Endothelial cell of umbilical vein (primary cell): Measurements from ENCODE around the gene SDHA. TPM values are rescaled to one million over a fixed set of nuclear protein-coding genes. Genes with fewer than 3 reads are reported as not detected.

Experiments
- BruUV-seq: library from RNA; stranded (reverse); fragments of 400-500 nt; replicated peaks from 2 replicates; lab custom pipeline; 2021; lab: Mats Ljungman, UMichigan
- CTCF ChIA-PET: fragments of 300-600, 350-600 bp; sonication (Branson Sonifier 250); formaldehyde crosslinking; loops from one replicate; lab custom pipeline; 2021; ENCODE audit warnings: antibody characterized with exemption, inconsistent platforms; lab: Charles Lee
- POLR2A ChIA-PET: fragments of 300-600, 350-600 bp; sonication (Branson Sonifier 250); formaldehyde crosslinking; loops from one replicate; lab custom pipeline; 2021; ENCODE audit warnings: antibody characterized with exemption, inconsistent platforms; lab: Charles Lee
- DNase-seq: peaks from one replicate; pipeline ENCODE4 v3.0.0-alpha.2; 2011; ENCODE audit warnings: low read depth, low spot score
- FAIRE-seq: peaks from 2 replicates; lab custom pipeline; 2011; peaks lifted over from hg19 to GRCh38; lab: Jason Lieb, UNC
- H2AFZ ChIP-seq: 2 replicates; pipeline ENCODE4 v1.6.0; 2012; ENCODE audit warnings: low read depth, low read length, control low read depth, inconsistent platforms
- H3K27ac ChIP-seq: 2 replicates; pipeline ENCODE4 v1.5.1; 2011; ENCODE audit warnings: low read depth, mild to moderate bottlenecking, control low read depth, low read length, moderate library complexity; ENCODE audit not compliant: insufficient read depth
- H3K27me3 ChIP-seq, 2 experiments: 2 replicates each; pipeline versions ENCODE4 v1.6.0 to v1.6.1; 2011; ENCODE audit warnings: low read length in 2 of 2, mixed read lengths in 1 of 2; ENCODE audit not compliant: control insufficient read depth in 2 of 2, insufficient read depth in 2 of 2
- H3K36me3 ChIP-seq, 2 experiments: 2 replicates in 1 of 2; 3 replicates in 1 of 2; pipeline ENCODE4 v1.5.1; 2011; ENCODE audit warnings: low read length in 2 of 2, mild to moderate bottlenecking in 1 of 2, moderate library complexity in 1 of 2; ENCODE audit not compliant: control insufficient read depth in 2 of 2, insufficient read depth in 2 of 2; ENCODE audit errors: extremely low read depth in 1 of 2
- H3K4me1 ChIP-seq: 3 replicates; pipeline ENCODE4 v1.5.1; 2011; ENCODE audit warnings: mild to moderate bottlenecking, low read length; ENCODE audit not compliant: control insufficient read depth, insufficient read depth; ENCODE audit errors: extremely low read depth
- H3K4me2 ChIP-seq: 2 replicates; pipeline ENCODE4 v1.6.1; 2011; ENCODE audit warnings: low read length, control low read depth, mixed read lengths; ENCODE audit not compliant: insufficient read depth
- H3K4me3 ChIP-seq, 3 experiments: fragments of 200-600 bp in 1 of 3; sonication (generic), shearing (Covaris generic) in 1 of 3; replicated peaks in 1 of 3; 2 replicates each; pipeline ENCODE4 v1.5.1; 2011 to 2016; ENCODE audit warnings: control low read depth in 3 of 3, low read length in 3 of 3, mild to moderate bottlenecking in 2 of 3, inconsistent platforms in 1 of 3, low read depth in 1 of 3, moderate library complexity in 1 of 3; ENCODE audit not compliant: insufficient read depth in 1 of 3
- H3K79me2 ChIP-seq: 2 replicates; pipeline ENCODE4 v1.6.0; 2012; ENCODE audit warnings: low read length, inconsistent platforms; ENCODE audit not compliant: control insufficient read depth, insufficient read depth
- H3K9ac ChIP-seq: replicated peaks from 2 replicates; pipeline ENCODE3; 2011; ENCODE audit warnings: low read length, control low read depth; ENCODE audit not compliant: insufficient read depth; ENCODE audit errors: extremely low read depth
- H3K9me1 ChIP-seq: replicated peaks from 3 replicates; pipeline ENCODE4 v1.6.0; 2011; ENCODE audit warnings: mild to moderate bottlenecking, low read length; ENCODE audit not compliant: control insufficient read depth, insufficient read depth; ENCODE audit errors: extremely low read depth
- H3K9me3 ChIP-seq: replicated peaks from 2 replicates; pipeline ENCODE4 v1.5.1; 2012; ENCODE audit warnings: low read length, inconsistent platforms; ENCODE audit not compliant: control insufficient read depth, insufficient read depth
- H4K20me1 ChIP-seq: replicated peaks from 2 replicates; pipeline ENCODE3; 2011; ENCODE audit warnings: mild to moderate bottlenecking, low read length; ENCODE audit not compliant: control insufficient read depth, insufficient read depth; ENCODE audit errors: extremely low read depth
- EZH2 ChIP-seq: IDR thresholded peaks from 2 replicates; pipeline ENCODE4 v1.6.1; 2012; ENCODE audit warnings: borderline replicate concordance, low read depth, mild to moderate bottlenecking, moderate library complexity, low read length, inconsistent platforms; ENCODE audit not compliant: severe bottlenecking
- FOS ChIP-seq: IDR thresholded peaks from 2 replicates; pipeline ENCODE4 v1.6.1; 2011; ENCODE audit warnings: mild to moderate bottlenecking, low read length, moderate library complexity, borderline replicate concordance; ENCODE audit not compliant: insufficient read depth
- GATA2 ChIP-seq: IDR thresholded peaks from 2 replicates; pipeline ENCODE4 v1.7.0; 2011; ENCODE audit warnings: low read depth, mild to moderate bottlenecking, moderate library complexity, mixed read lengths, low read length; ENCODE audit not compliant: insufficient read length, insufficient read depth
- JUN ChIP-seq: IDR thresholded peaks from 2 replicates; pipeline ENCODE4 v1.6.1; 2011; ENCODE audit warnings: borderline replicate concordance, low read depth; ENCODE audit not compliant: insufficient read length, insufficient read depth
- MAX ChIP-seq: IDR thresholded peaks from 2 replicates; pipeline ENCODE4 v1.6.1; 2011; ENCODE audit not compliant: insufficient read depth, insufficient read length
- MYC ChIP-seq: IDR thresholded peaks from one replicate; pipeline ENCODE4 v1.6.1; 2011; ENCODE audit warnings: mild to moderate bottlenecking, low read depth, low read length
- POLR2A ChIP-seq: IDR thresholded peaks from 2 replicates; pipeline ENCODE4 v1.6.1; 2012; ENCODE audit warnings: low read depth, mild to moderate bottlenecking, control low read depth, low read length
- POLR2AphosphoS5 ChIP-seq: IDR thresholded peaks from 2 replicates; pipeline ENCODE4 v1.6.1; 2012; ENCODE audit warnings: low read depth, mild to moderate bottlenecking, control low read depth, low read length, moderate library complexity; ENCODE audit not compliant: insufficient read depth
- dilution Hi-C: fragments of 300-500 bp; cut with MboI; formaldehyde crosslinking; loops from one replicate; pipeline ENCODE4 v1.15.0; 2019; ENCODE audit warnings: low sequenced_read_pairs; ENCODE audit not compliant: extremely low pct_ligation_motif_present
- intact Hi-C: fragments of 100-400 bp; cut with micrococcal nuclease; formaldehyde crosslinking; loops from one replicate; pipeline ENCODE4 v1.10.0; 2022
- polyA plus RNA-seq, 4 experiments: library from polyadenylated mRNA; depleted of rRNA in 3 of 4; stranded (reverse) in 3 of 4; unstranded in 1 of 4; fragments of >200 nt; gene quantifications; 2 replicates each; pipeline versions ENCODE4 v1.2.1 to v1.2.3, GENCODE V29; 2011 to 2012; ENCODE audit warnings: missing spikeins in 1 of 4
- total RNA-seq: library from RNA; stranded (reverse); gene quantifications from 2 replicates; pipeline ENCODE4 v1.2.3, GENCODE V29; 2021
- TF ChIP-seq, protein P1 (sequence below), 2 donors: IDR thresholded peaks; 1 replicate in 1 of 2; 2 replicates in 1 of 2; pipeline ENCODE4 v1.5.1; 2011; ENCODE audit warnings: low read length in 2 of 2, mild to moderate bottlenecking in 2 of 2, moderate library complexity in 2 of 2, control low read depth in 1 of 2, inconsistent platforms in 1 of 2, low read depth in 1 of 2; ENCODE audit not compliant: insufficient read depth in 1 of 2; ENCODE audit errors: extremely low read depth in 1 of 2

SDHA gene
- total and polyA plus RNA-seq, 2 donors (not counting 3 experiments of a cell fraction or from before 2014, with no cell fraction given), result 121 to 153 TPM

DNA sequence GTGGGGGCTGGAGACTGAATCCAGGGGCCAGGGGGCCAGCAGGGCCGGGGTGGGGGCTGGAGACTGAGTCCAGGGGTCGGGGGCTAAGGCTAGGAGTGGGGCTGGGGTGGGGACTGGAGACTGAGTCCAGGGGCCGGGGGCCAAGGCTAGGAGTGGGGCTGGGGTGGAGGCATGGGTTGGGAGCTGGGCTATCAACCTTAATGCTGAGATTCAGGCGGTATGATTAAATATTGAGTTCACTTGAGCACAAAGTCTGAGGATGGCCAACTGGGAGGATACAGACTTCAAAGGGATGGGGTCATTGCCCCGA lies 43.9 kb upstream of the SDHA start:
- H3K27ac ChIP-seq, result no peak overlapping the region
- DNase-seq (no peak), FAIRE-seq (no peak)
- TF ChIP-seq, protein P1, sequence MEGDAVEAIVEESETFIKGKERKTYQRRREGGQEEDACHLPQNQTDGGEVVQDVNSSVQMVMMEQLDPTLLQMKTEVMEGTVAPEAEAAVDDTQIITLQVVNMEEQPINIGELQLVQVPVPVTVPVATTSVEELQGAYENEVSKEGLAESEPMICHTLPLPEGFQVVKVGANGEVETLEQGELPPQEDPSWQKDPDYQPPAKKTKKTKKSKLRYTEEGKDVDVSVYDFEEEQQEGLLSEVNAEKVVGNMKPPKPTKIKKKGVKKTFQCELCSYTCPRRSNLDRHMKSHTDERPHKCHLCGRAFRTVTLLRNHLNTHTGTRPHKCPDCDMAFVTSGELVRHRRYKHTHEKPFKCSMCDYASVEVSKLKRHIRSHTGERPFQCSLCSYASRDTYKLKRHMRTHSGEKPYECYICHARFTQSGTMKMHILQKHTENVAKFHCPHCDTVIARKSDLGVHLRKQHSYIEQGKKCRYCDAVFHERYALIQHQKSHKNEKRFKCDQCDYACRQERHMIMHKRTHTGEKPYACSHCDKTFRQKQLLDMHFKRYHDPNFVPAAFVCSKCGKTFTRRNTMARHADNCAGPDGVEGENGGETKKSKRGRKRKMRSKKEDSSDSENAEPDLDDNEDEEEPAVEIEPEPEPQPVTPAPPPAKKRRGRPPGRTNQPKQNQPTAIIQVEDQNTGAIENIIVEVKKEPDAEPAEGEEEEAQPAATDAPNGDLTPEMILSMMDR (IDR thresholded peaks at IDR 0.05; ENCODE audit: extremely low read depth in 1 of 2, insufficient read depth in 1 of 2, low read depth in 1 of 2, low read length in 2 of 2), result no peak
- TF ChIP-seq POLR2A, result no peak
- TF ChIP-seq GATA2, result no peak
- no peak for TF ChIP-seq MYC
- TF ChIP-seq FOS, result no peak
- no peak for TF ChIP-seq EZH2
- TF ChIP-seq JUN, result no peak
- no peak for TF ChIP-seq POLR2AphosphoS5
- TF ChIP-seq MAX, result no peak
- intact Hi-C loops, result no loop called here
- dilution Hi-C loops, result no loop called here
- CTCF ChIA-PET, result interaction anchor here (0.6 kb wide), 1 partner anchor 39 kb away, joined by 3 read pairs; no protein-coding TSS in a partner anchor
- H3K36me3 ChIP-seq, result no peaks in the 10 kb centered on the region
- H3K9me1 ChIP-seq, result no peaks in the 10 kb centered on the region
- H3K79me2 ChIP-seq, result no peaks in the 10 kb centered on the region
- no peaks in the 10 kb centered on the region for H4K20me1 ChIP-seq
- no peaks in the 10 kb centered on the region for H3K9me3 ChIP-seq
- H3K4me2 ChIP-seq, result no peak overlapping the region
- peaks cover 2 to 5% of the 10 kb centered on the region in 2 experiments for H3K27me3 ChIP-seq
- no TSS peak for BruUV-seq
- POLR2A ChIA-PET, result no interaction called here
- no peak overlapping the region for H3K9ac ChIP-seq
- H3K4me1 ChIP-seq, result no peaks in the 10 kb centered on the region
- H2AFZ ChIP-seq, result no peak overlapping the region
- H3K4me3 ChIP-seq, result no peak overlapping the region
